A549 treated with DMSO at 1 μM for 4 hours (cell line): ENCODE data around the gene FGD2. TPM values are rescaled to one million over a fixed set of nuclear protein-coding genes. Genes with fewer than 3 reads are reported as not detected.

Experiments
- total RNA-seq: library from RNA; stranded (reverse); fragments of 200-300 nt; extraction: Qiagen RNA extraction; gene quantifications from 5 replicates; pipeline ENCODE4 v1.2.3, GENCODE V29; 2022; ENCODE audit warnings: low read depth

Gene FGD2, protein sequence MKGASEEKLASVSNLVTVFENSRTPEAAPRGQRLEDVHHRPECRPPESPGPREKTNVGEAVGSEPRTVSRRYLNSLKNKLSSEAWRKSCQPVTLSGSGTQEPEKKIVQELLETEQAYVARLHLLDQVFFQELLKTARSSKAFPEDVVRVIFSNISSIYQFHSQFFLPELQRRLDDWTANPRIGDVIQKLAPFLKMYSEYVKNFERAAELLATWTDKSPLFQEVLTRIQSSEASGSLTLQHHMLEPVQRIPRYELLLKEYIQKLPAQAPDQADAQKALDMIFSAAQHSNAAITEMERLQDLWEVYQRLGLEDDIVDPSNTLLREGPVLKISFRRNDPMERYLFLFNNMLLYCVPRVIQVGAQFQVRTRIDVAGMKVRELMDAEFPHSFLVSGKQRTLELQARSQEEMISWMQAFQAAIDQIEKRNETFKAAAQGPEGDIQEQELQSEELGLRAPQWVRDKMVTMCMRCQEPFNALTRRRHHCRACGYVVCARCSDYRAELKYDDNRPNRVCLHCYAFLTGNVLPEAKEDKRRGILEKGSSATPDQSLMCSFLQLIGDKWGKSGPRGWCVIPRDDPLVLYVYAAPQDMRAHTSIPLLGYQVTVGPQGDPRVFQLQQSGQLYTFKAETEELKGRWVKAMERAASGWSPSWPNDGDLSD
- not detected in 5 replicates for total RNA-seq

DNA sequence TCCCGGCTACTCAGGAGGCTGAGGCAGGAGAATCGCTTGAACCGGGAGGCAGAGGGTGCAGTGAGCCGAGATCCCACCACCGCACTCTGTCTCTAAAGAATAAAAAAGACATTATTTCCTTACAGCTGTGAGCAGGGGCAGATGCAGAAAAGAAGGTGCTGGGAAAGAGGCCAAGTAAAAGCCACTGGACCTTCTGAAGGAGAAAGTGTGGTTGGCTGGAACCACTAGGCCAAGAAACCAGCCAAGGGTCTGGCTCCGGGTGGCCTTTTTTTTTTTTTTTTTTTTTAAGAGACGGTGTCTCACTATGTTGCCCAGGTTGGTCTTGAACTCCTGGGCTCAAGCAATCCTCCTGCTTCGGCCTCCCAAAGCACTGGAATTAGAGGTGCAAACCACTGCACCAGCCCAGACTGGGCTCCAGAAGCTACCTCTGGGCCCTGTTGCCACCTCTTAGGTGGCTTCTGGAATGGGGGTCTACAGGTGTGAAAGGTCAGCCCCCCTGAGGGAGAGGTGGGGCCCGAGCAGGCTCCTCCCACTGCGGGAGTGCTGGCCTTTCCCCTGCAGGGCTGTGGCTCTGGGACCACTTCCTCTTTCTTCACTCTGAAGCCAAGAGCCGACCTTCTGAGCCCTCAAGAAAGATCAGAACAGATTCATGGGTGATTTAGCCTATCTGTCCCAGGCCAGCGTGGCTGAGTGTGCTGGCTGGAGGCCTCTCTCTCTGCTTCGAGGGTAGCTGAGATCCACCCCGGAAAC, at the start of gene FGD2:
TSS of gene FGD2 (plus strand) at position 595 of the 750 bp plus-strand sequence. CDS start 163 bp downstream, outside the sequence.

DNA sequence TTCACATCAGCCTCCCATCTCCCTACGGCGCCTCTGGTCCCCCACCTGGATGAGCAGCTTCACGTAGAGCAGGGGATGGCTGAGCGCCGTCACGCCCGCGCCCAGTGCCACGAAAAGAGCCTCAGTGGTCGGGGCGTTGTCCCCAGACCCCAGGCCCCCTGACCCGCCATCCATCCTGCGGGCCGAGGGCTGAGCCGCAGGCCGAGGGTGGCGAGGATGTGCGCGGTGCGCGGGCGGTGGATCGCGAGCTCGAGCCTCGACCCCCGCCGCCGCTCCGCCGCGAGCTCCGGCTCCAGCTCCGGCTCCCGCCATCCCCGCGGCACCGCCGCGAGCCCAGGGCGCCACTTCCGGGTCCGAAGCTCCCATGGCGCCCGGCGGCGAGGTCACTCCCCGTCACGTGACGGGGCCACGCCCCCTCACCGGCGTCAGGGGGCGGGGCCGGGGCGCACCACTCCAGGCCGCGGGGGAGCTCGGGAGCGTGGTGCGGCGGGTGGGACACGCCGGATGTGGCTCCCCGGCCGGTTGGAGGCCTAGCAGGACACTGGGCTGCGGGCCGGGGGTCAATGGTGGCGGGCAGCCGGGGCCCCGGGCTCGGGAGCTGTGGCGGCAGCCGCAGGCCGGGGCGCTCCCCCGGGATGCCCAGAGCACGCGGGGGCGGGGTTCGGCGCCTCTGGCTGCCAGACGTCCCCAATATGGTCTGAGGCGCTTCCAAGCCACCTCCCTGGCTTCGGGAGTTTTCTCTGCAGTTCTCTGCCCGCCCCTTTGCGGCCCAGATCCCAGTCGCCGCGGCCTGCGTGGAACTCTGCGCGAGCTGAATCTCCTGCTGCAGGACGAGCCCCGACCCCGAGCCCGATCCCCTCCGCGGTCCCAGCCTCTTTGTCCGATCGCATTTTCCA, 19.4 kb upstream of the FGD2 start, which contains the start of gene MTCH1:
TSS of gene MTCH1 (minus strand) at position 389 of the 896 bp plus-strand sequence. CDS start at position 366, 23 bp downstream.

Other genes starting within 250 kb of the FGD2 start
- gene CPNE5, start 166.2 kb upstream of the FGD2 start, total RNA-seq, result 0.06 to 0.15 TPM (median 0.11 TPM) in 5 replicates
- 44.9 to 48.6 TPM (median 45.8 TPM) in 5 replicates for gene PPIL1, start 130.9 kb upstream of the FGD2 start, total RNA-seq
- 15.5 to 20.5 TPM (median 18.5 TPM) in 5 replicates for gene C6orf89, start 119.7 kb upstream of the FGD2 start, total RNA-seq
- not detected in 5 replicates for gene PI16, start 50.9 kb upstream of the FGD2 start, total RNA-seq
- 123 to 139 TPM (median 132 TPM) in 5 replicates for gene MTCH1, start 19.5 kb upstream of the FGD2 start, total RNA-seq
- 13.8 to 23.7 TPM (median 22.9 TPM) in 5 replicates for gene PIM1, start 164.5 kb downstream of the FGD2 start, total RNA-seq